ENCODE results near the gene ATOSA.
A peak's percentile ranks its signal among the peaks of the same experiment; 100 is the strongest.

Gene ATOSA, protein sequence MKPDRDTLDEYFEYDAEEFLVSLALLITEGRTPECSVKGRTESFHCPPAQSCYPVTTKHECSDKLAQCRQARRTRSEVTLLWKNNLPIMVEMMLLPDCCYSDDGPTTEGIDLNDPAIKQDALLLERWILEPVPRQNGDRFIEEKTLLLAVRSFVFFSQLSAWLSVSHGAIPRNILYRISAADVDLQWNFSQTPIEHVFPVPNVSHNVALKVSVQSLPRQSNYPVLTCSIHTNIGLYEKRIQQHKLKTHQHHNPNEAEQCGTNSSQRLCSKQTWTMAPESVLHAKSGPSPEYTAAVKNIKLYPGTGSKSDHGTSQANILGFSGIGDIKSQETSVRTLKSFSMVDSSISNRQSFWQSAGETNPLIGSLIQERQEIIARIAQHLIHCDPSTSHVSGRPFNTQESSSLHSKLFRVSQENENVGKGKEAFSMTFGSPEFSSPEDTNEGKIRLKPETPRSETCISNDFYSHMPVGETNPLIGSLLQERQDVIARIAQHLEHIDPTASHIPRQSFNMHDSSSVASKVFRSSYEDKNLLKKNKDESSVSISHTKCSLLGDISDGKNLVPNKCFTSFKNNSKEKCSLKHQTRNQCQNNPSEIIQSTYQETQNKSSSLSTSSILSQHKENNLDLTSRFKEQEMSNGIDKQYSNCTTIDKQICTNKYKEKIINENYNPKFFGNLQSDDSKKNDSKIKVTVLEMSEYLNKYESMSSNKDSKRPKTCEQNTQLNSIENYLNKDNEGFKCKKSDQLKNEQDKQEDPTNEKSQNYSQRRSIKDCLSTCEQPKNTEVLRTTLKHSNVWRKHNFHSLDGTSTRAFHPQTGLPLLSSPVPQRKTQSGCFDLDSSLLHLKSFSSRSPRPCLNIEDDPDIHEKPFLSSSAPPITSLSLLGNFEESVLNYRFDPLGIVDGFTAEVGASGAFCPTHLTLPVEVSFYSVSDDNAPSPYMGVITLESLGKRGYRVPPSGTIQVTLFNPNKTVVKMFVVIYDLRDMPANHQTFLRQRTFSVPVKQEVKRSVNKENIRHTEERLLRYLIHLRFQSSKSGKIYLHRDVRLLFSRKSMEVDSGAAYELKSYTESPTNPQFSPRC
- long read RNA-seq, full-length matches to known transcripts: 1 of 10 reads
- long read RNA-seq, partial matches to known transcripts: 7 of 10 reads
- long read RNA-seq, other reads (novel, unspliced or antisense): 2 of 10 reads

- DNase-seq (ENCODE audit: low read depth in 1 of 2, low spot score in 1 of 2): peak; percentile 61 to 93
- Histone ChIP-seq H3K27ac (replicated peaks) (peak within 1 kb of the TSS; percentile 80), H3K27me3 (ENCODE audit: insufficient read depth, poor library complexity, severe bottlenecking) (no peaks in the 10 kb centered on the region), H3K4me3 (replicated peaks; ENCODE audit: insufficient read depth, low read length) (peak within 1 kb of the TSS; percentile 88)
- no peak for TF ChIP-seq CTCF (IDR thresholded peaks at IDR 0.05; ENCODE audit: insufficient read depth, low read length)
- peak; percentile 93 for TF ChIP-seq SPI1 (IDR thresholded peaks at IDR 0.05; ENCODE audit: borderline replicate concordance, low read depth)
- no peak for TF ChIP-seq GABPA (IDR thresholded peaks at IDR 0.05; ENCODE audit: low read depth)
- TF ChIP-seq, protein P1, sequence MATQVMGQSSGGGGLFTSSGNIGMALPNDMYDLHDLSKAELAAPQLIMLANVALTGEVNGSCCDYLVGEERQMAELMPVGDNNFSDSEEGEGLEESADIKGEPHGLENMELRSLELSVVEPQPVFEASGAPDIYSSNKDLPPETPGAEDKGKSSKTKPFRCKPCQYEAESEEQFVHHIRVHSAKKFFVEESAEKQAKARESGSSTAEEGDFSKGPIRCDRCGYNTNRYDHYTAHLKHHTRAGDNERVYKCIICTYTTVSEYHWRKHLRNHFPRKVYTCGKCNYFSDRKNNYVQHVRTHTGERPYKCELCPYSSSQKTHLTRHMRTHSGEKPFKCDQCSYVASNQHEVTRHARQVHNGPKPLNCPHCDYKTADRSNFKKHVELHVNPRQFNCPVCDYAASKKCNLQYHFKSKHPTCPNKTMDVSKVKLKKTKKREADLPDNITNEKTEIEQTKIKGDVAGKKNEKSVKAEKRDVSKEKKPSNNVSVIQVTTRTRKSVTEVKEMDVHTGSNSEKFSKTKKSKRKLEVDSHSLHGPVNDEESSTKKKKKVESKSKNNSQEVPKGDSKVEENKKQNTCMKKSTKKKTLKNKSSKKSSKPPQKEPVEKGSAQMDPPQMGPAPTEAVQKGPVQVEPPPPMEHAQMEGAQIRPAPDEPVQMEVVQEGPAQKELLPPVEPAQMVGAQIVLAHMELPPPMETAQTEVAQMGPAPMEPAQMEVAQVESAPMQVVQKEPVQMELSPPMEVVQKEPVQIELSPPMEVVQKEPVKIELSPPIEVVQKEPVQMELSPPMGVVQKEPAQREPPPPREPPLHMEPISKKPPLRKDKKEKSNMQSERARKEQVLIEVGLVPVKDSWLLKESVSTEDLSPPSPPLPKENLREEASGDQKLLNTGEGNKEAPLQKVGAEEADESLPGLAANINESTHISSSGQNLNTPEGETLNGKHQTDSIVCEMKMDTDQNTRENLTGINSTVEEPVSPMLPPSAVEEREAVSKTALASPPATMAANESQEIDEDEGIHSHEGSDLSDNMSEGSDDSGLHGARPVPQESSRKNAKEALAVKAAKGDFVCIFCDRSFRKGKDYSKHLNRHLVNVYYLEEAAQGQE (IDR thresholded peaks at IDR 0.05; ENCODE audit: insufficient replicate concordance, low read depth): no peak
Measured at GRCh38 chr15:52679232-52680040, at the start of gene ATOSA. Gene ATOSA, minus strand, starts transcription at chr15:52679388. Its CDS starts 1,367 bp downstream, at chr15:52678021.

GRCh38 chr15:52728899-52729298, 49.7 kb upstream of the ATOSA start:
- H3K4me3 ChIP-seq (replicated peaks; ENCODE audit: insufficient read depth, low read length): no peak overlapping the region
- DNase-seq (ENCODE audit: low read depth in 1 of 2, low spot score in 1 of 2): no peak
- no peaks in the 10 kb centered on the region for H3K27me3 ChIP-seq (ENCODE audit: insufficient read depth, poor library complexity, severe bottlenecking)
- no peak overlapping the region for H3K27ac ChIP-seq (replicated peaks)
- TF ChIP-seq GABPA (IDR thresholded peaks at IDR 0.05; ENCODE audit: low read depth) (no peak), POLR2AphosphoS5 (IDR thresholded peaks at IDR 0.05; ENCODE audit: low read depth) (no peak), CTCF (IDR thresholded peaks at IDR 0.05; ENCODE audit: insufficient read depth, low read length) (no peak), SPI1 (IDR thresholded peaks at IDR 0.05; ENCODE audit: borderline replicate concordance, low read depth) (no peak)
- TF ChIP-seq, protein P1 (IDR thresholded peaks at IDR 0.05; ENCODE audit: insufficient replicate concordance, low read depth): no peak

DNA sequence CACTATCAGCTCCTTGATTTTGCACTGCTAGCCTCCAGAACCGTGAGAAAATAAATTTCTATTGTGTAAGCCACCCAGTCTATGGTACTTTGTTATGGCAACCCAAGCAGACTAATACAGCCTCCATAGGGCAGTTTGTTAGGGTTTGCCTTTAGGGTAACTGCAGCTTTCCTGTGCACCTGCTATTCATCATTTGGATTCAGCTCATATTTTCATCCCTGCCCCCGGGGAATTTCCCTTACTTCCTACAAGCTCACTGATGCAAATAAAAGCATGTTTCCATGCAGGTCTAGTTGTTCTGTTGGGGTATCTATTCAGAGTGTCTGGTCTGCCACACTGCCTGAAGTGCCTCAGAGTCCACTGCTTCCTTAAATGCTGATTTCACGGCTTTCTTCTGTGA, 48.6 kb upstream of the ATOSA start:
- Histone ChIP-seq H3K27me3 (ENCODE audit: insufficient read depth, poor library complexity, severe bottlenecking) (no peaks in the 10 kb centered on the region), H3K27ac (replicated peaks) (no peak overlapping the region), H3K4me3 (replicated peaks; ENCODE audit: insufficient read depth, low read length) (no peak overlapping the region)
- DNase-seq (ENCODE audit: low read depth in 1 of 2, low spot score in 1 of 2): no peak
- no peak for TF ChIP-seq POLR2AphosphoS5 (IDR thresholded peaks at IDR 0.05; ENCODE audit: low read depth)
- no peak for TF ChIP-seq GABPA (IDR thresholded peaks at IDR 0.05; ENCODE audit: low read depth)
- TF ChIP-seq, protein P1 (IDR thresholded peaks at IDR 0.05; ENCODE audit: insufficient replicate concordance, low read depth): no peak
- TF ChIP-seq SPI1 (IDR thresholded peaks at IDR 0.05; ENCODE audit: borderline replicate concordance, low read depth): no peak
- TF ChIP-seq CTCF (IDR thresholded peaks at IDR 0.05; ENCODE audit: insufficient read depth, low read length): no peak
